ENCODE measurements around the gene VWC2. TPM values are rescaled to one million over a fixed set of nuclear protein-coding genes. Genes with fewer than 3 reads are reported as not detected.

VWC2 gene
- total RNA-seq, 1 donor from 2014 or later = not detected

DNA sequence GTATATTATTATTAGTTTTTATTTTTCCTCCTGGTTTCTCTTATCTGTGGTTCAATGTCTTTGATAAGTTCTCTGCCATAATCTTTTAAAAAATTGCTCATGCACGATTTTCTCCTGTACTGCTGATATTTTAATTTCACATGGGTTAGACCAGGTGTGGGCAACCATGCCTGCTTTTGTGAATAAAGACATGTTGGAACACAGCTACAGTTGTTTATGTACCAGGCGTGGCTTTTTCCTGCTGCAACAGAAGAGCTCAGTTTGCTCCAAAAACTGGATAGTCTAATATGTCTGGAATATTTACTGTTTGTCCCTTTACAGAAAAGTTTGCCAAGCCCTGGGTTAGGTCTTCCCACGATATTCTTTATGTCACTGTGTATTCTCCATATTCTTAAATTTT is 105.2 kb downstream of the VWC2 start:
- H3K27ac ChIP-seq = no peak overlapping the region
- Mint-ChIP-seq H3K4me3 (no peak overlapping the region), H3K4me1 (no peaks in the 10 kb centered on the region), H3K9me3 (no peaks in the 10 kb centered on the region), H3K27ac (no peak overlapping the region), H3K36me3 (no peaks in the 10 kb centered on the region), H3K27me3 (ENCODE audit: insufficient read depth, low read depth) (no peaks in the 10 kb centered on the region)
- no peaks in the 10 kb centered on the region for H3K9me3 ChIP-seq (ENCODE audit: low read depth)
- H3K27me3 ChIP-seq = no peaks in the 10 kb centered on the region
- no peak overlapping the region for H3K9ac ChIP-seq
- no peaks in the 10 kb centered on the region for H3K79me2 ChIP-seq (ENCODE audit: low read depth)
- no peak overlapping the region for H2AFZ ChIP-seq (replicated peaks)
- H3K4me1 ChIP-seq = no peaks in the 10 kb centered on the region
- H4K20me1 ChIP-seq (ENCODE audit: low read depth) = no peaks in the 10 kb centered on the region
- no peak overlapping the region for H3K4me3 ChIP-seq
- H3K4me2 ChIP-seq = no peak overlapping the region
- H3F3A ChIP-seq (ENCODE audit: low read depth) = no peaks in the 10 kb centered on the region
- no peak for DNase-seq (ENCODE audit: low spot score)
- no peaks in the 10 kb centered on the region for H3K36me3 ChIP-seq
- TF ChIP-seq EZH2 (IDR thresholded peaks at IDR 0.05) (no peak), EZH2phosphoT487 (IDR thresholded peaks at IDR 0.05) (no peak)
- TF ChIP-seq, protein P1, sequence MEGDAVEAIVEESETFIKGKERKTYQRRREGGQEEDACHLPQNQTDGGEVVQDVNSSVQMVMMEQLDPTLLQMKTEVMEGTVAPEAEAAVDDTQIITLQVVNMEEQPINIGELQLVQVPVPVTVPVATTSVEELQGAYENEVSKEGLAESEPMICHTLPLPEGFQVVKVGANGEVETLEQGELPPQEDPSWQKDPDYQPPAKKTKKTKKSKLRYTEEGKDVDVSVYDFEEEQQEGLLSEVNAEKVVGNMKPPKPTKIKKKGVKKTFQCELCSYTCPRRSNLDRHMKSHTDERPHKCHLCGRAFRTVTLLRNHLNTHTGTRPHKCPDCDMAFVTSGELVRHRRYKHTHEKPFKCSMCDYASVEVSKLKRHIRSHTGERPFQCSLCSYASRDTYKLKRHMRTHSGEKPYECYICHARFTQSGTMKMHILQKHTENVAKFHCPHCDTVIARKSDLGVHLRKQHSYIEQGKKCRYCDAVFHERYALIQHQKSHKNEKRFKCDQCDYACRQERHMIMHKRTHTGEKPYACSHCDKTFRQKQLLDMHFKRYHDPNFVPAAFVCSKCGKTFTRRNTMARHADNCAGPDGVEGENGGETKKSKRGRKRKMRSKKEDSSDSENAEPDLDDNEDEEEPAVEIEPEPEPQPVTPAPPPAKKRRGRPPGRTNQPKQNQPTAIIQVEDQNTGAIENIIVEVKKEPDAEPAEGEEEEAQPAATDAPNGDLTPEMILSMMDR (IDR thresholded peaks at IDR 0.05) = no peak

GRCh38 chr7:49883933-49884332 is 110.5 kb downstream of the VWC2 start:
- DNase-seq (ENCODE audit: low spot score) = no peak
- H4K20me1 ChIP-seq (ENCODE audit: low read depth) = no peaks in the 10 kb centered on the region
- H3K4me3 ChIP-seq = no peak overlapping the region

GRCh38 chr7:49885593-49886285 is 112.3 kb downstream of the VWC2 start:
- Mint-ChIP-seq H3K9me3 (no peaks in the 10 kb centered on the region), H3K36me3 (no peaks in the 10 kb centered on the region), H3K4me1 (peaks cover 4% of the 10 kb centered on the region), H3K27ac (no peak overlapping the region), H3K27me3 (ENCODE audit: insufficient read depth, low read depth) (peaks cover 2% of the 10 kb centered on the region), H3K4me3 (no peak overlapping the region)
- no peaks in the 10 kb centered on the region for H3F3A ChIP-seq (ENCODE audit: low read depth)
- H2AFZ ChIP-seq (replicated peaks) = peak overlapping the region; percentile 78
- no peak overlapping the region for H3K27ac ChIP-seq
- no peaks in the 10 kb centered on the region for H3K36me3 ChIP-seq
- peaks cover 7% of the 10 kb centered on the region for H3K4me1 ChIP-seq
- no peak for DNase-seq (ENCODE audit: low spot score)
- H3K79me2 ChIP-seq (ENCODE audit: low read depth) = no peaks in the 10 kb centered on the region
- no peaks in the 10 kb centered on the region for H3K9me3 ChIP-seq (ENCODE audit: low read depth)
- no peak overlapping the region for H3K4me3 ChIP-seq
- no peak overlapping the region for H3K9ac ChIP-seq
- no peaks in the 10 kb centered on the region for H4K20me1 ChIP-seq (ENCODE audit: low read depth)
- H3K4me2 ChIP-seq = no peak overlapping the region
- no peaks in the 10 kb centered on the region for H3K27me3 ChIP-seq
- no peak for TF ChIP-seq EZH2phosphoT487 (IDR thresholded peaks at IDR 0.05)
- TF ChIP-seq, protein P1 (IDR thresholded peaks at IDR 0.05) = no peak
- TF ChIP-seq EZH2 (IDR thresholded peaks at IDR 0.05) = no peak

More at GRCh38 chr7:49883933-49884332, 110.5 kb downstream of the VWC2 start:
- H3K27ac Mint-ChIP-seq = no peak overlapping the region
- Histone ChIP-seq H3K27me3 (no peaks in the 10 kb centered on the region), H3K9ac (no peak overlapping the region), H3K4me2 (no peak overlapping the region), H3K27ac (no peak overlapping the region), H2AFZ (replicated peaks) (no peak overlapping the region), H3F3A (ENCODE audit: low read depth) (no peaks in the 10 kb centered on the region), H3K9me3 (ENCODE audit: low read depth) (no peaks in the 10 kb centered on the region), H3K4me1 (no peaks in the 10 kb centered on the region), H3K79me2 (ENCODE audit: low read depth) (no peaks in the 10 kb centered on the region), H3K36me3 (no peaks in the 10 kb centered on the region)
- H3K9me3 Mint-ChIP-seq = no peaks in the 10 kb centered on the region
- TF ChIP-seq EZH2phosphoT487 (IDR thresholded peaks at IDR 0.05) (no peak), EZH2 (IDR thresholded peaks at IDR 0.05) (no peak)
- TF ChIP-seq, protein P1 (IDR thresholded peaks at IDR 0.05) = no peak
- no peaks in the 10 kb centered on the region for H3K36me3 Mint-ChIP-seq
- no peaks in the 10 kb centered on the region for H3K4me1 Mint-ChIP-seq
- H3K4me3 Mint-ChIP-seq = no peak overlapping the region
- H3K27me3 Mint-ChIP-seq (ENCODE audit: insufficient read depth, low read depth) = peaks cover 2% of the 10 kb centered on the region

All from neural progenitor cell (in vitro differentiated cells).